ENCODE data around the gene NECTIN2.

GRCh38 chr19:44900328-44901244 lies 54.5 kb downstream of the NECTIN2 start:
- TF ChIP-seq SUZ12 (IDR thresholded peaks at IDR 0.05; ENCODE audit: extremely low read depth, insufficient read depth, insufficient read length) = no peak
- TF ChIP-seq ZNF274 (IDR thresholded peaks at IDR 0.05; ENCODE audit: low read depth, low read length) = no peak

All from NT2/D1 (cell line).